ENCODE data around the gene COL13A1. TPM values are rescaled to one million over a fixed set of nuclear protein-coding genes. Genes with fewer than 3 reads are reported as not detected.

Gene COL13A1
- total RNA-seq, 2 experiments from 2014 or later, result not detected

DNA sequence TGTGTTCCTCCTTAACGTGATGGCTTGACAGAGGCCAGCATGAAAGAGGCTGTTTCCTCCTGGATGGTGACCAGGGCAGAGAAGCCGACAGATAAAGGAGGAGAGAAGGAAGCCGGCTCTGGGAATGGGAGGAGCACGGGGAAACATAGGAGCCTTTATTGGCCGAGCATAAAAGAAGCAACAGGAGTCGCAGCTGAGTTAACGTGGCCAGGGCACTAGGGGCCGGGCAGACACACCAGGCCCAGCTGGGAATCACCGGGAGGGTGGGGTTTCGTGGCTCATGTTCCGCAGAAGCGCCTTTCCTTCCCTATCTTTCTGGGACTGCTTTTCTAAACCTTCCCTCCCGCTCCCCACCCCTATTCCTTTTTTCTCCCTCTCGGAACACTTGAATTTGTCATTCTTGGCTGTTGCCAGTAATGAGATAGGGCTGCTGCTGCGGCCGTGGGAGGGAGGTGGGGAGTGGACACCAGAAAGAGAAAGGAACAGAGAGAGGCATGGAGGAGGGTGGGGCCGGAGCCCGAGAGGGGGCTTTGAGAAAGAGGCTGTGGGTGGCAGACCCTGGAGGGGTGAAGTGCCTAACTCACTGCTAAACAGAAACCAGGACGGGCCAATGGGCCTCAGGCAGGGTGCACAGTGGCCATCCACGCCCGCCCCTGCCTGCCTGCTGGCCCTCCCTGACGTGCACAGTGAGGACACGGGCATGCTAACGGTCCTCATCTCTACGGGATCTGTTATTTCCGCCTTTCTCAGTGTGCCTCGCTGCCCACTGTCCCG lies 65.2 kb downstream of the COL13A1 start:
- Mint-ChIP-seq H3K27me3 (peaks cover 4% of the 10 kb centered on the region), H3K27ac (no peak overlapping the region), H3K36me3 (no peaks in the 10 kb centered on the region), H3K4me1 (ENCODE audit: low read depth) (no peaks in the 10 kb centered on the region), H3K9me3 (no peaks in the 10 kb centered on the region), H3K4me3 (no peak overlapping the region)
- DNase-seq, result no peak
- POLR2A ChIA-PET, result no interaction called here
- intact Hi-C loops (cut with micrococcal nuclease), result no loop called here
- CTCF ChIA-PET, result no interaction called here

DNA sequence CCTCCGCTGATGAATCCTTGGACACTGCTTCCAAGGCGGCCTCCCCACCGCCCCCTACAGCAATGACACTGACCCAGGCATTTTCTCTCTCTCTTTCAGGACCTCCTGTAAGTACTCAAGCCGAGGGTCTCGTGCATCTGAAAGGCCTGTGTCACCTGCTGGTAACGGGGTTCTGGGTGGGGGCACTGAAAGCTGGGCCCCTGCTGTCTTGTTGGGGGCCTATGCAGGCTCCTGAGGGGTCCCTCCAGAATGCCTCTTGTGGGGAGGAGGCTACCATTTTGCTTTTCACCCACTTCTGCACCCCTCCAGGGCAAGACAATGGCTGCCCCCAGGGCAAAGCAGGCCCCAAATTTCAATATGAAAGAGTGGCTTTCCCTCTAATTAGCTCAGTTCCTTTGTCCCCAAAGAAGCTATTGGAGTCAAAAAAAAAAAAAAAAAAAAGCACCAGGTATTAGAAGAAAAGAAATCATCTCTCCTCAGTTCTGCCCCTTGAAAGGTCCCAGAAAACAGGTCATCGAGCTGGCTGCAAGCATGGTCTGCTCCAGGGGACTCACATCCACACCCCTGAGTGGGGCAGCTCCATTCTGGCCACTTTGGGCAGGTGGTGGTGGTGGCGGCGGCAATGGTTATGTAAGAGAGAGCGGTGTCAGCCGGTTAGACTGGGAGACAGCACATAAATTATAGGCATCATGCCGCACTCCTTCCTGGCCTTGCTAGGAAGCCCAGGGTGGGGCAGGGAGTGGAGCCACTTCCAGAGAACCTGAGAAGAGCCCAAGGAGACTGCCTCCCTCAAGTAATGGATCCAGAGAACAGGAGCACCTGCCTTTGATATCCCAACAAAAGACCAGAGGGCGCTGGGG lies 66.2 kb downstream of the COL13A1 start:
- H3K27ac Mint-ChIP-seq, result no peak overlapping the region
- DNase-seq, result no peak
- no peaks in the 10 kb centered on the region for H3K36me3 Mint-ChIP-seq
- H3K9me3 Mint-ChIP-seq, result no peaks in the 10 kb centered on the region
- ChIA-PET POLR2A (no interaction called here), CTCF (no interaction called here)
- intact Hi-C loops (cut with micrococcal nuclease), result no loop called here
- H3K4me1 Mint-ChIP-seq (ENCODE audit: low read depth), result no peaks in the 10 kb centered on the region
- H3K27me3 Mint-ChIP-seq, result peaks cover 4% of the 10 kb centered on the region
- H3K4me3 Mint-ChIP-seq, result no peak overlapping the region

DNA sequence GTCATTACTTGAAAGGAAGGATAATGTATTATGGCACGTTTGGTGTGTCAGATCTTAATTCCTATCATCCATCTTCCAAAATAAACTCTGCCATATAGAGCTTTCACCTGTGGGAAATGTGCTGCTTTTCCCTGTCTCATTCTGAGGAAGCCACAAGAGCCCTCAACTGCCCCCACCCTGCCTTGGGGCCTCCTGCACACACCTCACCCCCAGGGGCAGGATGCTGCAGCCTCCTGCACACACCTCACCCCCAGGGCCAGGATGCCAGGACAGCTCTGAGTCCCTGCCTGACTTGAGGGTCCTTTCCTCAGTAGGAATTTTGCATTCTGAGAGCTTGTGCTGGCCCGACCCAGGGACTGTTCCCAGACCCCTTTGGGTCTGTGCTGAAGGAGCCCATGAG lies 67.1 kb downstream of the COL13A1 start:
- no peaks in the 10 kb centered on the region for H3K9me3 Mint-ChIP-seq
- CTCF ChIA-PET, result interaction anchor here (0.9 kb wide), 1 partner anchor 13 kb away, joined by 3 read pairs; no protein-coding TSS in a partner anchor
- peaks cover 4% of the 10 kb centered on the region for H3K27me3 Mint-ChIP-seq
- H3K27ac Mint-ChIP-seq, result no peak overlapping the region
- H3K36me3 Mint-ChIP-seq, result no peaks in the 10 kb centered on the region
- intact Hi-C loops (cut with micrococcal nuclease), result no loop called here
- no peaks in the 10 kb centered on the region for H3K4me1 Mint-ChIP-seq (ENCODE audit: low read depth)
- H3K4me3 Mint-ChIP-seq, result no peak overlapping the region
- DNase-seq, result no peak
- POLR2A ChIA-PET, result no interaction called here

DNA sequence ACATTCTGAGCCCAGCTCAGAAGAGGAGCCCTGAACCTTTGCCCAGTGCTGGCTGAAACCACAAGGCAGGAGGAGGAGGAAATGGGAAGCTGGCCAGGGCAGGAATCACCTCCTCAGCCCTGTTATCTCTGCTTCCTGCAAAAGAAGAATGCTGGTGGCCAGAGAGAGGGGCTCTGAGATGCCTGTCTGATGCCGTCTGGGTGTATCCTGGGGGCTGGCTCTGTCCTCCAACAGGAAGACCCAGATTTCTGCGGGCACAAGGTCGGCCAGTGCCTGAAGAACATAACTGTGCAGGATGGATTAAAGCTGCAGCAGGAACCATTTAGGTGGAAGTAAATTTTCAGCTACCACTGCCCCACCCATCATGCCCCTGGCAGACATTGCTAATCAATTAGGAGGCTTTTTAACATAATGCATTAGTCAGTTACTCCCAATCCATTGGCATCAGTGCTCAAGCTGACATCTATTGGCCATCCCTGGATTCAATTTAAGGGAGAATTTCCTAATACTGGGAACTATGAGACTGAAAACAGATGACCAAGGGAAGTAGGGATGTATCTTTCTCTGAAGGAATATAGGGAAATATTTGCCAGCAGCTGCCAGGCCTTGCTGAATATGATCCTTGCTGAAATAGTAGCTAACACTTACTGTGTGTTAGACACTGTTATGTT lies 67.7 kb downstream of the COL13A1 start:
- H3K27ac Mint-ChIP-seq, result no peak overlapping the region
- DNase-seq, result no peak
- ChIA-PET CTCF (interaction anchor here (0.9 kb wide), 1 partner anchor 13 kb away, joined by 3 read pairs; no protein-coding TSS in a partner anchor), POLR2A (interaction anchor here (0.6 kb wide), 1 partner anchor 95 kb away, joined by 3 read pairs; no protein-coding TSS in a partner anchor)
- H3K9me3 Mint-ChIP-seq, result no peaks in the 10 kb centered on the region
- intact Hi-C loops (cut with micrococcal nuclease), result no loop called here
- H3K4me1 Mint-ChIP-seq (ENCODE audit: low read depth), result no peaks in the 10 kb centered on the region
- no peaks in the 10 kb centered on the region for H3K36me3 Mint-ChIP-seq
- peaks cover 4% of the 10 kb centered on the region for H3K27me3 Mint-ChIP-seq
- H3K4me3 Mint-ChIP-seq, result no peak overlapping the region

DNA sequence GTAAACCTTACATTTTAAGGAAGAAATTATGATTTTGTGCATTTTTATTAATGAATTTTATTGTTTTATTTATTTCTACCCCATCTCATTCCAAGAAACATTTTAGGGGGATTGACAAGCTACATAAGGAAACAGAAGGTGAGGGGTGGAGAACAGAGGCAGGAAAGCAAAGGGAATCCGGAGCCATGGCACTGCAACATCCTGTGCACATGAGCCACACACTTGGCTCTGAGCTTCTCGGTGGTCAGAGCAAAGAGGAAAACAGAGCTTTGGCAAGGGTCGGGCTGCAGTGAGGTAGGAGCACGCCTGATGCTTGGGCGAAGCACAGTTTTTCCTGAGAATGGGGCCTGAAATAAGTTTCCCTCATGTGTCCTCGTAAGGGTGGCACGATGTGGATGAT lies 68.9 kb downstream of the COL13A1 start:
- ChIA-PET CTCF (interaction anchor here (2.3 kb wide), 1 partner anchor 44 kb away, joined by 5 read pairs; no protein-coding TSS in a partner anchor), POLR2A (no interaction called here)
- no peak for DNase-seq
- H3K27ac Mint-ChIP-seq, result no peak overlapping the region
- no peaks in the 10 kb centered on the region for H3K4me1 Mint-ChIP-seq (ENCODE audit: low read depth)
- H3K27me3 Mint-ChIP-seq, result peaks cover 2% of the 10 kb centered on the region
- H3K36me3 Mint-ChIP-seq, result no peaks in the 10 kb centered on the region
- intact Hi-C loops (cut with micrococcal nuclease), result no loop called here
- H3K9me3 Mint-ChIP-seq, result no peaks in the 10 kb centered on the region
- H3K4me3 Mint-ChIP-seq, result no peak overlapping the region

DNA sequence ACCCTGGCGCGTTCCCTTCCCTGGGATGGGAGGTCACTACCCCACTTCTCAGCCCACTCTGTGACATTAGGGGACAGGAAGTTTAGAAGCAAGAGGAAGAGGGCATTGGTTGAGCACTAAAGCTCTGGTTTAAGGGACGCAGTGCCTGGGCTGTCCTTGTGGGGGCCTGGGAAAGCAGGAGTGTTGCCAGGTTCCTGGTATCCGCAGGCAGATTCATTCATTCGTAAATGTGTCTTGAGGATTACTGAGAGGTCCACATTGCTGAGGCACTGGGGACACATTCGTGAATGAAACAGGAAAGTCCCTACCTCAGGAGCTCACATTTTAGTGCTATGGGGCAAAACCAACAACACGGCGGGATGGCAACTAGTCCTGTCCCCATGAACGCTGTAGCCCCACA lies 69.4 kb downstream of the COL13A1 start:
- Mint-ChIP-seq H3K4me1 (ENCODE audit: low read depth) (no peaks in the 10 kb centered on the region), H3K27me3 (peaks cover 2% of the 10 kb centered on the region), H3K9me3 (no peaks in the 10 kb centered on the region), H3K27ac (no peak overlapping the region), H3K4me3 (no peak overlapping the region), H3K36me3 (no peaks in the 10 kb centered on the region)
- DNase-seq, result no peak
- POLR2A ChIA-PET, result no interaction called here
- intact Hi-C loops (cut with micrococcal nuclease), result no loop called here
- CTCF ChIA-PET, result interaction anchor here (2.3 kb wide), 1 partner anchor 43 kb away, joined by 5 read pairs; no protein-coding TSS in a partner anchor

GRCh38 chr10:69872323-69872722 lies 70.6 kb downstream of the COL13A1 start:
- H3K4me3 Mint-ChIP-seq, result no peak overlapping the region
- H3K9me3 Mint-ChIP-seq, result no peaks in the 10 kb centered on the region
- no peaks in the 10 kb centered on the region for H3K4me1 Mint-ChIP-seq (ENCODE audit: low read depth)
- ChIA-PET POLR2A (no interaction called here), CTCF (interaction anchor here (1.5 to 2.3 kb wide), 2 partner anchors 42 to 86 kb away, joined by 4 to 5 read pairs; no protein-coding TSS in a partner anchor)
- no peaks in the 10 kb centered on the region for H3K36me3 Mint-ChIP-seq
- no peak overlapping the region for H3K27ac Mint-ChIP-seq
- no peaks in the 10 kb centered on the region for H3K27me3 Mint-ChIP-seq
- DNase-seq, result no peak
- intact Hi-C loops (cut with micrococcal nuclease), result no loop called here

- H3K9me3 Mint-ChIP-seq, result no peaks in the 10 kb centered on the region
- ChIA-PET POLR2A (no interaction called here), CTCF (interaction anchor here (1.5 kb wide), 1 partner anchor 85 kb away, joined by 4 read pairs; no protein-coding TSS in a partner anchor)
- H3K36me3 Mint-ChIP-seq, result no peaks in the 10 kb centered on the region
- H3K27me3 Mint-ChIP-seq, result no peaks in the 10 kb centered on the region
- no peak overlapping the region for H3K27ac Mint-ChIP-seq
- intact Hi-C loops (cut with micrococcal nuclease), result no loop called here
- H3K4me3 Mint-ChIP-seq, result no peak overlapping the region
- no peaks in the 10 kb centered on the region for H3K4me1 Mint-ChIP-seq (ENCODE audit: low read depth)
- DNase-seq, result no peak
Measured at GRCh38 chr10:69873135-69873639, 71.5 kb downstream of the COL13A1 start.

- Mint-ChIP-seq H3K27me3 (no peaks in the 10 kb centered on the region), H3K9me3 (no peaks in the 10 kb centered on the region), H3K4me3 (no peak overlapping the region), H3K36me3 (no peaks in the 10 kb centered on the region), H3K4me1 (ENCODE audit: low read depth) (no peaks in the 10 kb centered on the region), H3K27ac (no peak overlapping the region)
- POLR2A ChIA-PET, result no interaction called here
- intact Hi-C loops (cut with micrococcal nuclease), result no loop called here
- CTCF ChIA-PET, result no interaction called here
- DNase-seq, result no peak
Measured at GRCh38 chr10:69874449-69874848, 72.7 kb downstream of the COL13A1 start.

- no peaks in the 10 kb centered on the region for H3K4me1 Mint-ChIP-seq (ENCODE audit: low read depth)
- H3K9me3 Mint-ChIP-seq, result no peaks in the 10 kb centered on the region
- ChIA-PET POLR2A (no interaction called here), CTCF (interaction anchor here (1.3 kb wide), 1 partner anchor 39 kb away, joined by 5 read pairs; no protein-coding TSS in a partner anchor)
- DNase-seq, result no peak
- H3K4me3 Mint-ChIP-seq, result no peak overlapping the region
- intact Hi-C loops (cut with micrococcal nuclease), result no loop called here
- H3K27me3 Mint-ChIP-seq, result peaks cover 3% of the 10 kb centered on the region
- H3K36me3 Mint-ChIP-seq, result no peaks in the 10 kb centered on the region
- no peak overlapping the region for H3K27ac Mint-ChIP-seq
Measured at GRCh38 chr10:69875856-69876255, 74.2 kb downstream of the COL13A1 start.

DNA sequence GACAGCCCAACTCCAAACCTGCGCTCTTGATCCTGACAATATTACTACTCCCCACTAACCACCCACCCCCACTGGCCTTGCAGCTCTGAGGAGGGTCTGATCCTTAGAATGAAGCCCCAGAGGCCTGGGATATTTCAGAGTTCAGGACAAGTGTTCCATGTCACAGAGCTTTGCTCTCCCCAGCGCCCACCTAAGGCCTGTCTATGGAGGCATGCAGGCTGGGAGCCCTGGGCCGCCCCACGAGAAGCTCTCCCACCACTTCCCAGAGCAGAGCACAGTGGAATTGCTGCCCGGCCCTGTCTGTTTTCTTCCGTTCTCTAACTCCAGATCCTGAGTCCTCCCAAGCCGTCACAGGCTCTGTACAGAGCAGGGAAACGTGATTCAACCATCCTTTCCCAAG lies 74.6 kb downstream of the COL13A1 start:
- DNase-seq, result no peak
- ChIA-PET POLR2A (no interaction called here), CTCF (interaction anchor here (1.3 kb wide), 1 partner anchor 38 kb away, joined by 5 read pairs; no protein-coding TSS in a partner anchor)
- no peaks in the 10 kb centered on the region for H3K36me3 Mint-ChIP-seq
- H3K27ac Mint-ChIP-seq, result no peak overlapping the region
- H3K4me1 Mint-ChIP-seq (ENCODE audit: low read depth), result no peaks in the 10 kb centered on the region
- H3K27me3 Mint-ChIP-seq, result peaks cover 3% of the 10 kb centered on the region
- H3K9me3 Mint-ChIP-seq, result no peaks in the 10 kb centered on the region
- intact Hi-C loops (cut with micrococcal nuclease), result no loop called here
- no peak overlapping the region for H3K4me3 Mint-ChIP-seq

- Mint-ChIP-seq H3K36me3 (no peaks in the 10 kb centered on the region), H3K4me1 (ENCODE audit: low read depth) (no peaks in the 10 kb centered on the region), H3K9me3 (no peaks in the 10 kb centered on the region), H3K27ac (no peak overlapping the region), H3K4me3 (no peak overlapping the region), H3K27me3 (peaks cover 3% of the 10 kb centered on the region)
- ChIA-PET POLR2A (no interaction called here), CTCF (interaction anchor here (1.3 kb wide), 1 partner anchor 38 kb away, joined by 5 read pairs; no protein-coding TSS in a partner anchor)
- no peak for DNase-seq
- intact Hi-C loops (cut with micrococcal nuclease), result no loop called here
Measured at GRCh38 chr10:69876931-69877330, 75.2 kb downstream of the COL13A1 start.

Measured in activated CD4-positive, alpha-beta memory T cell treated with anti-CD3 and anti-CD28 coated beads for 36 hours (primary cell).